H1 (cell line): Measurements from ENCODE around the gene GTF2H2C_2.
"Not testable (repeated sequence)": the region's sequence is repeated elsewhere in the genome, so short reads cannot be mapped to it uniquely, and the experiment has no call there.

Experiments used
- CTCF ChIA-PET: fragments of 300-600 bp; sonication (Branson Sonifier 250); formaldehyde crosslinking; loops from one replicate; lab custom pipeline; 2021; ENCODE audit not compliant: partially characterized antibody; lab: Charles Lee
- POLR2A ChIA-PET: fragments of 300-600 bp; sonication (Branson Sonifier 250); formaldehyde crosslinking; loops from one replicate; lab custom pipeline; 2021; ENCODE audit warnings: inconsistent platforms; ENCODE audit not compliant: partially characterized antibody; lab: Charles Lee
- DNase-seq, 2 experiments: peaks; one replicate each; pipeline versions ENCODE4 v3.0.0 to v3.0.0-alpha.2; 2010 to 2022; ENCODE audit warnings: low spot score in 2 of 2, low read depth in 1 of 2, mixed read lengths in 1 of 2
- FAIRE-seq: peaks from 2 replicates; lab custom pipeline; 2011; peaks lifted over from hg19 to GRCh38; lab: Jason Lieb, UNC
- H2AFZ ChIP-seq: 2 replicates; pipeline ENCODE4 v1.8.1; 2012; ENCODE audit warnings: low read length, inconsistent platforms
- H2AK5ac ChIP-seq: 2 replicates; pipeline ENCODE4 v1.6.1; 2013; ENCODE audit warnings: low read depth, low read length
- H2BK120ac ChIP-seq: replicated peaks from 2 replicates; pipeline ENCODE3; 2013; ENCODE audit warnings: low read depth, low read length, inconsistent platforms
- H2BK12ac ChIP-seq: 2 replicates; pipeline ENCODE4 v1.6.1; 2013; ENCODE audit warnings: low read depth, low read length
- H2BK15ac ChIP-seq: 2 replicates; pipeline ENCODE4 v1.6.1; 2013; ENCODE audit warnings: low read length
- H2BK20ac ChIP-seq: 2 replicates; pipeline ENCODE4 v1.6.1; 2013; ENCODE audit warnings: low read length
- H2BK5ac ChIP-seq: 2 replicates; pipeline ENCODE4 v1.6.1; 2013; ENCODE audit warnings: low read depth, low read length
- H3K14ac ChIP-seq: 2 replicates; pipeline ENCODE4 v1.6.1; 2013; ENCODE audit warnings: inconsistent platforms; ENCODE audit not compliant: insufficient read length
- H3K18ac ChIP-seq: 2 replicates; pipeline ENCODE4 v1.6.1; 2013; ENCODE audit warnings: low read length; ENCODE audit errors: extremely low read depth
- H3K23ac ChIP-seq: 2 replicates; pipeline ENCODE4 v1.6.1; 2013; ENCODE audit warnings: inconsistent platforms; ENCODE audit not compliant: insufficient read length
- H3K23me2 ChIP-seq: 2 replicates; pipeline ENCODE4 v1.6.1; 2013; ENCODE audit warnings: low read depth, low read length
- H3K27ac ChIP-seq: 2 replicates; pipeline ENCODE4 v1.6.1; 2011; ENCODE audit warnings: low read depth, low read length, inconsistent platforms
- H3K27me3 ChIP-seq, 4 experiments: replicated peaks in 1 of 4; 1 replicate in 1 of 4; 2 replicates in 3 of 4; pipeline versions ENCODE4 v1.6.1 to v1.8.1; 2011 to 2013; ENCODE audit warnings: low read length in 3 of 4, mild to moderate bottlenecking in 3 of 4, inconsistent platforms in 2 of 4, mixed read lengths in 2 of 4, moderate library complexity in 1 of 4; ENCODE audit not compliant: control insufficient read depth in 3 of 4, insufficient read depth in 3 of 4; ENCODE audit errors: extremely low read depth in 1 of 4
- H3K36me3 ChIP-seq, 4 experiments: 2 replicates each; pipeline versions ENCODE4 v1.6.1 to v1.8.1; 2011 to 2013; ENCODE audit warnings: mild to moderate bottlenecking in 4 of 4, low read length in 3 of 4, moderate library complexity in 2 of 4, control low read depth in 1 of 4, inconsistent platforms in 1 of 4; ENCODE audit not compliant: insufficient read depth in 4 of 4, control insufficient read depth in 2 of 4
- H3K4ac ChIP-seq: replicated peaks from 2 replicates; pipeline ENCODE3; 2013; ENCODE audit warnings: low read length, low read depth, mixed read lengths, inconsistent platforms; ENCODE audit not compliant: insufficient read length
- H3K4me1 ChIP-seq, 4 experiments: replicated peaks in 1 of 4; 1 replicate in 1 of 4; 2 replicates in 3 of 4; pipeline versions ENCODE4 v1.6.1 to v1.8.1; 2011 to 2013; ENCODE audit warnings: low read length in 3 of 4, inconsistent platforms in 2 of 4, mixed read lengths in 1 of 4; ENCODE audit not compliant: insufficient read depth in 4 of 4, control insufficient read depth in 3 of 4
- H3K4me2 ChIP-seq, 2 experiments: 2 replicates each; pipeline versions ENCODE4 v1.6.1 to v1.8.1; 2011 to 2013; ENCODE audit warnings: low read depth in 2 of 2, low read length in 2 of 2, control low read depth in 1 of 2, inconsistent platforms in 1 of 2, mild to moderate bottlenecking in 1 of 2; ENCODE audit not compliant: insufficient read depth in 1 of 2
- H3K4me3 ChIP-seq, 4 experiments: fragments of 200-600, 300-600 bp in 1 of 4; sonication (generic), shearing (Covaris generic), sonication (Bioruptor Twin) in 1 of 4; 2 replicates each; pipeline versions ENCODE4 v1.5.1 to v1.8.1; 2011 to 2016; ENCODE audit warnings: low read length in 4 of 4, low read depth in 3 of 4, control low read depth in 2 of 4, inconsistent platforms in 2 of 4, mild to moderate bottlenecking in 2 of 4, mixed read lengths in 1 of 4, moderate library complexity in 1 of 4; ENCODE audit not compliant: insufficient read depth in 2 of 4; ENCODE audit errors: extremely low read depth in 1 of 4
- H3K56ac ChIP-seq: replicated peaks from 2 replicates; pipeline ENCODE3; 2013; ENCODE audit warnings: low read depth, mild to moderate bottlenecking, mixed read lengths, low read length, inconsistent platforms; ENCODE audit not compliant: insufficient read length
- H3K79me1 ChIP-seq: 2 replicates; pipeline ENCODE4 v1.6.1; 2013; ENCODE audit warnings: low read depth, low read length, control low read depth
- H3K79me2 ChIP-seq, 2 experiments: 2 replicates each; pipeline versions ENCODE4 v1.6.1 to v1.8.1; 2012 to 2013; ENCODE audit warnings: low read length in 2 of 2, mild to moderate bottlenecking in 2 of 2, inconsistent platforms in 1 of 2; ENCODE audit not compliant: insufficient read depth in 2 of 2, control insufficient read depth in 1 of 2
- H3K9ac ChIP-seq, 4 experiments: replicated peaks in 1 of 4; 1 replicate in 1 of 4; 2 replicates in 3 of 4; pipeline versions ENCODE4 v1.6.1 to v1.8.1; 2011 to 2013; ENCODE audit warnings: low read depth in 3 of 4, low read length in 3 of 4, control low read depth in 2 of 4, mild to moderate bottlenecking in 2 of 4, moderate library complexity in 2 of 4, inconsistent platforms in 1 of 4; ENCODE audit errors: extremely low read depth in 1 of 4
- H3K9me3 ChIP-seq, 2 experiments: 2 replicates each; pipeline versions ENCODE4 v1.6.1 to v1.8.1; 2012 to 2013; ENCODE audit warnings: mild to moderate bottlenecking in 2 of 2, moderate library complexity in 2 of 2, control low read depth in 1 of 2, inconsistent platforms in 1 of 2, low read depth in 1 of 2, low read length in 1 of 2, mixed read lengths in 1 of 2; ENCODE audit not compliant: insufficient read depth in 2 of 2
- H4K20me1 ChIP-seq, 2 experiments: replicated peaks in 1 of 2; 2 replicates each; pipeline versions ENCODE3 to v1.8.1; 2011 to 2013; ENCODE audit warnings: inconsistent platforms in 2 of 2, low read length in 2 of 2, mild to moderate bottlenecking in 1 of 2; ENCODE audit not compliant: insufficient read depth in 2 of 2, control insufficient read depth in 1 of 2
- H4K5ac ChIP-seq: 2 replicates; pipeline ENCODE4 v1.6.1; 2013; ENCODE audit warnings: low read length, low read depth, mixed read lengths, inconsistent platforms; ENCODE audit not compliant: insufficient read length
- H4K8ac ChIP-seq: 2 replicates; pipeline ENCODE4 v1.8.0; 2013; ENCODE audit warnings: mild to moderate bottlenecking, moderate library complexity, low read length, inconsistent platforms; ENCODE audit not compliant: insufficient read depth; ENCODE audit errors: extremely low read depth
- H4K91ac ChIP-seq: replicated peaks from 2 replicates; pipeline ENCODE3; 2013; ENCODE audit warnings: low read length, mixed read lengths, inconsistent platforms; ENCODE audit not compliant: insufficient read length
- WGBS, 2 experiments: shearing (Covaris generic) in 1 of 2; methylation state at CpG; one replicate each; pipeline versions ENCODE4 v1.1.6 to v1.1.7; 2013 to 2015; ENCODE audit warnings: low lambda C conversion rate in 2 of 2, mixed read lengths in 2 of 2, inconsistent platforms in 1 of 2, low coverage in 1 of 2, missing lambda C conversion rate in 1 of 2; ENCODE audit not compliant: insufficient replicate concordance in 2 of 2, insufficient coverage in 1 of 2, insufficient read length in 1 of 2; ENCODE audit errors: extremely low coverage in 1 of 2, missing lambda C conversion rate in 1 of 2; 5-methylcytosine and 5-hydroxymethylcytosine counted together

GTF2H2C_2 gene

GRCh38 chr5:70464019-70464637 is 49.0 kb downstream of the GTF2H2C_2 start:
- H2BK20ac ChIP-seq, H3K4ac ChIP-seq, H3K18ac ChIP-seq, CTCF ChIA-PET, H3K27me3 ChIP-seq, H3K23ac ChIP-seq, H4K20me1 ChIP-seq, H4K8ac ChIP-seq, DNase-seq, H2AFZ ChIP-seq, H2BK5ac ChIP-seq, H2AK5ac ChIP-seq, H3K79me2 ChIP-seq, H3K23me2 ChIP-seq, H4K91ac ChIP-seq, FAIRE-seq, H2BK120ac ChIP-seq, H3K9me3 ChIP-seq, H4K5ac ChIP-seq, POLR2A ChIA-PET, H2BK12ac ChIP-seq, H3K4me2 ChIP-seq, H3K9ac ChIP-seq, H3K36me3 ChIP-seq, H3K27ac ChIP-seq, H3K4me3 ChIP-seq, H3K79me1 ChIP-seq, H3K14ac ChIP-seq, H2BK15ac ChIP-seq, H3K56ac ChIP-seq, H3K4me1 ChIP-seq: not testable (repeated sequence)
- WGBS, 2 experiments = no CpG with 5 or more reads among the region's 5 CpGs

- H4K20me1 ChIP-seq, H3K23me2 ChIP-seq, FAIRE-seq, H3K23ac ChIP-seq, H3K18ac ChIP-seq, H3K79me2 ChIP-seq, H4K8ac ChIP-seq, H3K9me3 ChIP-seq, H3K56ac ChIP-seq, H2BK5ac ChIP-seq, H3K4me2 ChIP-seq, H3K4me3 ChIP-seq, H4K91ac ChIP-seq, H3K27ac ChIP-seq, POLR2A ChIA-PET, H3K9ac ChIP-seq, H3K36me3 ChIP-seq, CTCF ChIA-PET, H4K5ac ChIP-seq, H3K79me1 ChIP-seq, H3K4me1 ChIP-seq, H2BK20ac ChIP-seq, DNase-seq, H2BK120ac ChIP-seq, H2AFZ ChIP-seq, H2BK12ac ChIP-seq, H3K27me3 ChIP-seq, H3K4ac ChIP-seq, H2AK5ac ChIP-seq, H2BK15ac ChIP-seq, H3K14ac ChIP-seq: not testable (repeated sequence)
- no CpG with 5 or more reads among the region's 7 CpGs for WGBS, 2 experiments
Observed at GRCh38 chr5:70469926-70470509, 54.9 kb downstream of the GTF2H2C_2 start.
